ENCODE measurements around the gene ING3. TPM values are rescaled to one million over a fixed set of nuclear protein-coding genes. Genes with fewer than 3 reads are reported as not detected.

The ING3 gene
- total and polyA plus RNA-seq, 2 donors (not counting 3 experiments of a cell fraction or from before 2014, with no cell fraction given) = 8.7 to 19.6 TPM

DNA sequence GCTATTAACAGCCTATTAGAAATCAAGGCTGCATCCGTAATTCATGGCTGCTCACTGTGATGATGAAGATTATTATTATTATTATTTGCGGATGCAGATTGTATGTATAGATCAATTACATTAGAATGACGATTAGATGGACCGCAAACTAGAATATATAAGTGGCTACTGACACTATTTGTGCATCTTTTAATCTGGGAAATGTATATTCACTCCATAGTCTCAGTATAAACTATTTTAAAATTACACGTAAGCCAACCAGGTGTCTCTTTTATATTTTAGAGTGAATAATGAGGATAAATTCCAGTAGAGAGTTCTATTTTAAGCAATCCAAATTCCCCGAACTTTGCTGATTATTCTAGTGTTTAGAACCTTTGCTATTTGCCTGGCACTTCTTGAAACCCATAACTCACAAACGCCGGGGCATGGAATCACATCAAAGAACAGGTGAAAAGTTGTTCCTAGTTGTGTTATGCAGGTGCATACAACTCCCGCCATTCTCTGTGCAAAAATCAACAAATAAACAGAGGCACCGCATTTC lies 509 bp upstream of the ING3 start:
- CTCF ChIA-PET = interaction anchor here (1.0 to 2.4 kb wide), 11 partner anchors 9 to 1044 kb away, joined by 3 to 9 read pairs (median 4); no protein-coding TSS in a partner anchor
- FAIRE-seq (no peak), DNase-seq (ENCODE audit: low read depth, low spot score) (no peak)
- Histone ChIP-seq H4K20me1 (replicated peaks; ENCODE audit: control insufficient read depth, extremely low read depth, insufficient read depth, low read length) (no peaks in the 10 kb centered on the region), H2AFZ (ENCODE audit: low read depth, low read length) (peak overlapping the region; percentile 85), H3K27me3 (ENCODE audit: control insufficient read depth in 2 of 2, insufficient read depth in 2 of 2, low read length in 2 of 2) (no peaks in the 10 kb centered on the region), H3K27ac (ENCODE audit: insufficient read depth, low read depth, low read length) (peak overlapping the region; percentile 96), H3K4me1 (ENCODE audit: control insufficient read depth, extremely low read depth, insufficient read depth, low read length) (peaks cover 18% of the 10 kb centered on the region), H3K9me3 (replicated peaks; ENCODE audit: control insufficient read depth, insufficient read depth, low read length) (no peaks in the 10 kb centered on the region), H3K4me3 (replicated peaks in 1 of 3; ENCODE audit: insufficient read depth in 1 of 3, low read depth in 1 of 3, low read length in 3 of 3) (peak overlapping the region; percentile 57 to 100 (median 98)), H3K4me2 (ENCODE audit: insufficient read depth, low read length) (peak overlapping the region; percentile 93), H3K9me1 (replicated peaks; ENCODE audit: control insufficient read depth, extremely low read depth, insufficient read depth, low read length) (no peaks in the 10 kb centered on the region), H3K9ac (replicated peaks; ENCODE audit: extremely low read depth, insufficient read depth, low read length) (peak overlapping the region; percentile 99), H3K79me2 (ENCODE audit: control insufficient read depth, insufficient read depth, low read length) (peaks cover 14% of the 10 kb centered on the region), H3K36me3 (ENCODE audit: control insufficient read depth in 2 of 2, extremely low read depth in 1 of 2, insufficient read depth in 2 of 2, low read length in 2 of 2) (no peaks in the 10 kb centered on the region)
- BruUV-seq (replicated peaks) = TSS peak; percentile 62
- intact Hi-C loops (cut with micrococcal nuclease) (loop anchor here (1.0 to 10.0 kb wide), 6 partner anchors 8 to 595 kb away; partner anchors contain the start of gene TSPAN12), dilution Hi-C loops (cut with MboI; ENCODE audit: extremely low pct_ligation_motif_present, low sequenced_read_pairs) (no loop called here)
- TF ChIP-seq FOS (IDR thresholded peaks at IDR 0.05; ENCODE audit: borderline replicate concordance, insufficient read depth, low read length) (no peak), CTCF (IDR thresholded peaks at IDR 0.05; ENCODE audit: extremely low read depth in 1 of 2, insufficient read depth in 1 of 2, low read depth in 1 of 2, low read length in 2 of 2) (no peak), EZH2 (IDR thresholded peaks at IDR 0.05; ENCODE audit: borderline replicate concordance, low read depth, low read length, severe bottlenecking) (no peak), GATA2 (IDR thresholded peaks at IDR 0.05; ENCODE audit: insufficient read depth, insufficient read length, low read depth, low read length) (no peak), MAX (IDR thresholded peaks at IDR 0.05; ENCODE audit: insufficient read depth, insufficient read length) (no peak), JUN (IDR thresholded peaks at IDR 0.05; ENCODE audit: borderline replicate concordance, insufficient read depth, insufficient read length, low read depth) (no peak)
- POLR2A ChIA-PET = interaction anchor here (0.6 to 0.7 kb wide), 6 partner anchors 12 to 1039 kb away, joined by 3 to 9 read pairs (median 4); no protein-coding TSS in a partner anchor
